ENCODE results near the gene AASDH.

- TF ChIP-seq, protein P1, sequence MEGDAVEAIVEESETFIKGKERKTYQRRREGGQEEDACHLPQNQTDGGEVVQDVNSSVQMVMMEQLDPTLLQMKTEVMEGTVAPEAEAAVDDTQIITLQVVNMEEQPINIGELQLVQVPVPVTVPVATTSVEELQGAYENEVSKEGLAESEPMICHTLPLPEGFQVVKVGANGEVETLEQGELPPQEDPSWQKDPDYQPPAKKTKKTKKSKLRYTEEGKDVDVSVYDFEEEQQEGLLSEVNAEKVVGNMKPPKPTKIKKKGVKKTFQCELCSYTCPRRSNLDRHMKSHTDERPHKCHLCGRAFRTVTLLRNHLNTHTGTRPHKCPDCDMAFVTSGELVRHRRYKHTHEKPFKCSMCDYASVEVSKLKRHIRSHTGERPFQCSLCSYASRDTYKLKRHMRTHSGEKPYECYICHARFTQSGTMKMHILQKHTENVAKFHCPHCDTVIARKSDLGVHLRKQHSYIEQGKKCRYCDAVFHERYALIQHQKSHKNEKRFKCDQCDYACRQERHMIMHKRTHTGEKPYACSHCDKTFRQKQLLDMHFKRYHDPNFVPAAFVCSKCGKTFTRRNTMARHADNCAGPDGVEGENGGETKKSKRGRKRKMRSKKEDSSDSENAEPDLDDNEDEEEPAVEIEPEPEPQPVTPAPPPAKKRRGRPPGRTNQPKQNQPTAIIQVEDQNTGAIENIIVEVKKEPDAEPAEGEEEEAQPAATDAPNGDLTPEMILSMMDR (IDR thresholded peaks at IDR 0.05), result no peak
- no peak for TF ChIP-seq ZFX (IDR thresholded peaks at IDR 0.05; ENCODE audit: borderline replicate concordance)
Measured at GRCh38 chr4:56296526-56296925, 90.8 kb downstream of the AASDH start.

All from 22Rv1 (cell line).